PC-9 (cell line): ENCODE data around the gene CHST3. TPM values are rescaled to one million over a fixed set of nuclear protein-coding genes. Genes with fewer than 3 reads are reported as not detected.

Experiments
- BruUV-seq: library from RNA; stranded (reverse); fragments of 400-500 nt; replicated peaks from 2 replicates; lab custom pipeline; 2021; lab: Mats Ljungman, UMichigan
- CTCF ChIA-PET: fragments of 300-600 bp; sonication (Branson Sonifier 250); formaldehyde crosslinking; loops from one replicate; lab custom pipeline; 2022; ENCODE audit warnings: antibody characterized with exemption; lab: Charles Lee
- POLR2A ChIA-PET: fragments of 300-600 bp; sonication (Branson Sonifier 250); formaldehyde crosslinking; loops from one replicate; lab custom pipeline; 2022; ENCODE audit warnings: antibody characterized with exemption; ENCODE audit not compliant: unreplicated experiment; lab: Charles Lee
- DNase-seq, 2 experiments: peaks; one replicate each; pipeline versions ENCODE4 v3.0.0 to v3.0.0-alpha.2; 2015 to 2022; ENCODE audit warnings: mixed read lengths in 1 of 2
- H2AFZ ChIP-seq: fragments of 200-600 bp; sonication (generic); 2 replicates; pipeline ENCODE4 v1.8.1; 2017; ENCODE audit warnings: antibody characterized with exemption
- H3F3A ChIP-seq: fragments of 200-600 bp; sonication (generic); 2 replicates; pipeline ENCODE4 v1.8.1; 2017; ENCODE audit warnings: antibody characterized with exemption, mild to moderate bottlenecking, low read depth; ENCODE audit not compliant: insufficient read depth
- H3K27ac ChIP-seq: fragments of 200-600 bp; sonication (generic); 2 replicates; pipeline ENCODE4 v1.6.1; 2016; ENCODE audit warnings: mixed run types
- H3K27me3 ChIP-seq: fragments of 200-600 bp; sonication (generic); 2 replicates; pipeline ENCODE4 v1.6.1; 2016; ENCODE audit warnings: low read depth, mixed run types; ENCODE audit not compliant: insufficient read depth
- H3K36me3 ChIP-seq: fragments of 200-600 bp; sonication (generic); 2 replicates; pipeline ENCODE4 v1.6.1; 2016; ENCODE audit warnings: low read depth, mixed run types
- H3K4me1 ChIP-seq: fragments of 200-600 bp; sonication (generic); replicated peaks from 2 replicates; pipeline ENCODE4 v1.6.1; 2016; ENCODE audit warnings: mixed run types; ENCODE audit not compliant: insufficient read depth
- H3K4me2 ChIP-seq: fragments of 200-600 bp; sonication (generic); 2 replicates; pipeline ENCODE4 v1.6.1; 2017; ENCODE audit warnings: mixed run types
- H3K4me3 ChIP-seq: fragments of 200-600 bp; sonication (generic); 2 replicates; pipeline ENCODE4 v1.6.1; 2016; ENCODE audit warnings: mixed run types
- H3K79me2 ChIP-seq: fragments of 200-600 bp; sonication (generic); 2 replicates; pipeline ENCODE4 v1.6.1; 2017; ENCODE audit warnings: low read depth, mixed run types
- H3K9me2 ChIP-seq: fragments of 200-600 bp; sonication (generic); 2 replicates; pipeline ENCODE4 v1.8.1; 2017; ENCODE audit warnings: mild to moderate bottlenecking; ENCODE audit not compliant: insufficient read depth
- H3K9me3 ChIP-seq: fragments of 200-600 bp; sonication (generic); 2 replicates; pipeline ENCODE4 v1.8.1; 2016; ENCODE audit warnings: low read depth; ENCODE audit not compliant: insufficient read depth
- H4K20me1 ChIP-seq: fragments of 200-600 bp; sonication (generic); 2 replicates; pipeline ENCODE4 v1.8.1; 2017; ENCODE audit not compliant: insufficient read depth
- EZH2 ChIP-seq: fragments of 200-600 bp; sonication (generic); IDR thresholded peaks from 2 replicates; pipeline ENCODE4 v1.8.0; 2017; ENCODE audit warnings: antibody characterized with exemption, low read depth
- intact Hi-C: fragments of 100-400 bp; cut with micrococcal nuclease; formaldehyde crosslinking; loops from one replicate; pipeline ENCODE4 v1.10.0; 2022; ENCODE audit not compliant: unreplicated experiment
- total RNA-seq: library from RNA; stranded (reverse); gene quantifications from 2 replicates; pipeline ENCODE4 v1.2.3, GENCODE V29; 2021
- TF ChIP-seq, protein P1 (sequence below): fragments of 200-600 bp; sonication (generic); conservative IDR thresholded peaks from 2 replicates; pipeline ENCODE4 v1.6.1; 2017; ENCODE audit warnings: mixed run types, antibody characterized with exemption, mild to moderate bottlenecking, moderate library complexity

Gene CHST3
- total RNA-seq, 1 experiment from 2014 or later = 23.3 TPM

DNA sequence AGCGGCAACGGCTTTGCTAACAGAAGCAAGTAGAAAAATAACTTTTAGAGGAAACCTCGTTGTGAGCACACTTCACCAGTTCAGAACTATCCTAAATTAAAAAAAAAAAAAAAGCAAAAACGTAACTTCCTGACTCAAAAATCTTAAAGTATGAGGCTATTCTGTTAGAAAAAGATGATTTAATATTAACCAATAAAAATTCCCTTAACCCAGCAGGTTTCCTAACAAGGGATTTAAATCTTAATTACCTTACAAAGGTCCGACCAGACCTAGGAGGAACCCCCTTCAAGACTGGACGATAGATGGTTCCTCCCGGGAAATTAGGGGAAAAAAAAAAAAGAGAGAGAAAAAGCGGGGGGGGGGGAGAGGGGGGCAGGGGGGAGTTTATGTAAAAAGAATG, 22.9 kb upstream of the CHST3 start:
- no peaks in the 10 kb centered on the region for H4K20me1 ChIP-seq
- TF ChIP-seq EZH2 = no peak
- TF ChIP-seq, protein P1, sequence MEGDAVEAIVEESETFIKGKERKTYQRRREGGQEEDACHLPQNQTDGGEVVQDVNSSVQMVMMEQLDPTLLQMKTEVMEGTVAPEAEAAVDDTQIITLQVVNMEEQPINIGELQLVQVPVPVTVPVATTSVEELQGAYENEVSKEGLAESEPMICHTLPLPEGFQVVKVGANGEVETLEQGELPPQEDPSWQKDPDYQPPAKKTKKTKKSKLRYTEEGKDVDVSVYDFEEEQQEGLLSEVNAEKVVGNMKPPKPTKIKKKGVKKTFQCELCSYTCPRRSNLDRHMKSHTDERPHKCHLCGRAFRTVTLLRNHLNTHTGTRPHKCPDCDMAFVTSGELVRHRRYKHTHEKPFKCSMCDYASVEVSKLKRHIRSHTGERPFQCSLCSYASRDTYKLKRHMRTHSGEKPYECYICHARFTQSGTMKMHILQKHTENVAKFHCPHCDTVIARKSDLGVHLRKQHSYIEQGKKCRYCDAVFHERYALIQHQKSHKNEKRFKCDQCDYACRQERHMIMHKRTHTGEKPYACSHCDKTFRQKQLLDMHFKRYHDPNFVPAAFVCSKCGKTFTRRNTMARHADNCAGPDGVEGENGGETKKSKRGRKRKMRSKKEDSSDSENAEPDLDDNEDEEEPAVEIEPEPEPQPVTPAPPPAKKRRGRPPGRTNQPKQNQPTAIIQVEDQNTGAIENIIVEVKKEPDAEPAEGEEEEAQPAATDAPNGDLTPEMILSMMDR = no peak

DNA sequence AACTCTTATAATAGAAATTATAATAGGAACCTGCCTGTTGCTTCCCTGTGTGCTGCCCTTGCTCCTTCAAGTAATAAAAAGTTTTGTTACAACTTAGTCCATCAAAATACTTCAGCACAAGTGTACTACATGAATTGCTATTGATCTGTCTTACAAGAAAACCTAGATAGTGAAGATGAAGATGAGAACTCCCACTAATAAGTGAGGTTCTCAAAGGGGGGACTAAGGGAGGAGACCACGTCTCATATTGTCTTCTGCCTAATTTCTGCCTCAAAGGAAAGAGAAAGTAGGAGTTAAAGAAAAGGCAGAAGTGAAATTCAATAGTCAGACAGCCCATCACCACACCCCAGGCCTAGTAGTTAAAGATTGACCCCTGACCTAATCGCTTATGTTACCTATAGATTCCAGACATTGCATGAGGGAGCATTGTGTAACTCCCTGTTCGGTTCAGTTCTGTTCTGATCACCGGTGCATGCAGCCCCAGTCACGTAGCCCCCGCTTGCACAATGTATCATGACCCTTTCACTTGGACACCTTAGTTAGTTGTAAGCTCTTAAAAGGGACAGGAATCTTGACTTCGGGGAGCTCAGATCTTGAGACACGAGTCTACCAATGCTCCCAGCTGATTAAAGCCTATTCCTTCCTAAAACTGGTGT, 18.2 kb upstream of the CHST3 start:
- no peak overlapping the region for H3K4me2 ChIP-seq
- H3K4me3 ChIP-seq = no peak overlapping the region
- ChIA-PET CTCF (no interaction called here), POLR2A (interaction anchor here (0.6 kb wide), 1 partner anchor 301 kb away, joined by 3 read pairs; no protein-coding TSS in a partner anchor)
- H3K36me3 ChIP-seq = no peaks in the 10 kb centered on the region
- H3F3A ChIP-seq = no peaks in the 10 kb centered on the region
- H3K27me3 ChIP-seq = no peaks in the 10 kb centered on the region
- H3K27ac ChIP-seq = no peak overlapping the region
- H3K4me1 ChIP-seq = peaks cover 16% of the 10 kb centered on the region
- H3K79me2 ChIP-seq = no peaks in the 10 kb centered on the region
- no peak overlapping the region for H2AFZ ChIP-seq
- intact Hi-C loops = no loop called here
- no peak for DNase-seq
- TF ChIP-seq, protein P1 = no peak
- TF ChIP-seq EZH2 = no peak
- no peaks in the 10 kb centered on the region for H4K20me1 ChIP-seq
- H3K9me2 ChIP-seq = no peaks in the 10 kb centered on the region
- BruUV-seq = no TSS peak
- H3K9me3 ChIP-seq = peaks cover 30% of the 10 kb centered on the region

More for the DNA sequence above, 22.9 kb upstream of the CHST3 start:
- H3K27me3 ChIP-seq = no peaks in the 10 kb centered on the region
- H3K79me2 ChIP-seq = no peaks in the 10 kb centered on the region
- no peaks in the 10 kb centered on the region for H3F3A ChIP-seq
- no peaks in the 10 kb centered on the region for H3K9me2 ChIP-seq
- peaks cover 27% of the 10 kb centered on the region for H3K9me3 ChIP-seq
- H3K27ac ChIP-seq = no peak overlapping the region
- no TSS peak for BruUV-seq
- CTCF ChIA-PET = no interaction called here
- H3K4me2 ChIP-seq = no peak overlapping the region
- H2AFZ ChIP-seq = no peak overlapping the region
- no peaks in the 10 kb centered on the region for H3K36me3 ChIP-seq
- DNase-seq = no peak
- peaks cover 13% of the 10 kb centered on the region; the same call in 1 of the 2 replicates for H3K4me1 ChIP-seq
- intact Hi-C loops = no loop called here
- H3K4me3 ChIP-seq = no peak overlapping the region
- POLR2A ChIA-PET = no interaction called here

DNA sequence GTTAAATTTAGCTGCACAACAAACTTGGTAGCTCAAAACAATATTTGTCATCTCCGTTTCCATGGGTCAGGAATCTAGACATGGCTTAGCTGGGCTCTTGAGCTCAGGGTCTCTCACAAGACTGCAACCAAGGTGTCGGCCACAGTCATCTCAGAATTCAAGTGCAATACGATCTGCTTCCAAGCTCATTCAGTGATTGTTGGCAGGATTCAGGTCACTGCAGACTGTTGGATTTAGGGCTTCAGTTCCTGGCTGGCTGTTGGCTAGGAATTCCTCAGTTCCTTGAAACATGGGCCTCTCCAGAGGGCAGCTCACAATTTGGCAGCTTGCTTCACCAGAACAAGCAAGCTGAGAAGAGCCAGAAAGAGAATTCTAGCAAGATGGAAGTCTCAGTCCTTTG, 17.5 kb upstream of the CHST3 start:
- Histone ChIP-seq H2AFZ (no peak overlapping the region), H3K9me3 (peaks cover 30% of the 10 kb centered on the region), H3K79me2 (no peaks in the 10 kb centered on the region), H3K27me3 (no peaks in the 10 kb centered on the region), H3K9me2 (no peaks in the 10 kb centered on the region), H4K20me1 (no peaks in the 10 kb centered on the region), H3K36me3 (no peaks in the 10 kb centered on the region), H3K27ac (no peak overlapping the region), H3K4me1 (peaks cover 16% of the 10 kb centered on the region), H3K4me2 (no peak overlapping the region), H3K4me3 (no peak overlapping the region), H3F3A (no peaks in the 10 kb centered on the region)
- DNase-seq = no peak
- ChIA-PET POLR2A (interaction anchor here (0.6 kb wide), 1 partner anchor 300 kb away, joined by 3 read pairs; no protein-coding TSS in a partner anchor), CTCF (no interaction called here)
- intact Hi-C loops = no loop called here
- TF ChIP-seq EZH2 = no peak
- TF ChIP-seq, protein P1 = no peak
- BruUV-seq = no TSS peak
